Cardiac fibroblast (primary cell): Measurements from ENCODE around the gene POU5F1.
A peak's percentile ranks its signal among the peaks of the same experiment; 100 is the strongest.

Experiments
- DNase-seq, 2 donors: peaks; one replicate each; pipeline versions ENCODE4 v3.0.0 to v3.0.0-alpha.2; 2010; ENCODE audit warnings: low read depth in 2 of 2
- H3K4me3 ChIP-seq, 2 donors: replicated peaks in 1 of 2; 1 replicate in 1 of 2; 2 replicates in 1 of 2; pipeline ENCODE4 v1.5.1; 2011; ENCODE audit warnings: low read depth in 2 of 2, low read length in 2 of 2, mild to moderate bottlenecking in 2 of 2, moderate library complexity in 1 of 2
- CTCF ChIP-seq: IDR thresholded peaks from one replicate; pipeline ENCODE4 v1.5.1; 2011; ENCODE audit warnings: low read depth, mild to moderate bottlenecking, low read length, inconsistent platforms

The POU5F1 gene

GRCh38 chr6:31180500-31180899 lies 10.0 kb upstream of the POU5F1 start:
- DNase-seq: peak; percentile 80 to 88
- no peak for TF ChIP-seq CTCF
- peak overlapping the region; percentile 48 to 49 for H3K4me3 ChIP-seq

- no peak for TF ChIP-seq CTCF
- peak overlapping the region; percentile 48 to 49 for H3K4me3 ChIP-seq
- no peak for DNase-seq
These were observed 9.4 kb upstream of the POU5F1 start for GRCh38 chr6:31179896-31180295.

- H3K4me3 ChIP-seq: no peak overlapping the region
- no peak for TF ChIP-seq CTCF
- no peak for DNase-seq
These were observed 8.5 kb upstream of the POU5F1 start for GRCh38 chr6:31179042-31179386.

- TF ChIP-seq CTCF: no peak
- peak; percentile 28 to 48 for DNase-seq
- no peak overlapping the region for H3K4me3 ChIP-seq
These were observed 7.9 kb upstream of the POU5F1 start for GRCh38 chr6:31178143-31179041.

GRCh38 chr6:31175971-31176370 lies 5.5 kb upstream of the POU5F1 start:
- no peak for TF ChIP-seq CTCF
- DNase-seq: peak; percentile 58 to 66
- no peak overlapping the region for H3K4me3 ChIP-seq

GRCh38 chr6:31174378-31174777 lies 3.9 kb upstream of the POU5F1 start:
- no peak overlapping the region for H3K4me3 ChIP-seq
- DNase-seq: no peak
- TF ChIP-seq CTCF: no peak
